GM21529 (cell line): Measurements from ENCODE around the gene COL27A1.

Experiments
- ATAC-seq: cut with Tn5 transposase; IDR thresholded peaks from one replicate; pipeline ENCODE4 v1.9.1; 2021; ENCODE audit not compliant: unreplicated experiment

The COL27A1 gene

GRCh38 chr9:114221706-114222465 is 66.5 kb downstream of the COL27A1 start:
- ATAC-seq: no peak

- ATAC-seq: no peak
These were observed 68.4 kb downstream of the COL27A1 start for GRCh38 chr9:114223564-114224246.

GRCh38 chr9:114224247-114224610 is 68.9 kb downstream of the COL27A1 start:
- no peak for ATAC-seq

- no peak for ATAC-seq
These were observed 70.3 kb downstream of the COL27A1 start for GRCh38 chr9:114225561-114226212.

GRCh38 chr9:114226246-114227055 is 71.1 kb downstream of the COL27A1 start:
- no peak for ATAC-seq

GRCh38 chr9:114227288-114228015 is 72.1 kb downstream of the COL27A1 start:
- no peak for ATAC-seq

GRCh38 chr9:114228016-114228808 is 72.9 kb downstream of the COL27A1 start:
- ATAC-seq: no peak

GRCh38 chr9:114229295-114229694 is 74.0 kb downstream of the COL27A1 start:
- no peak for ATAC-seq

GRCh38 chr9:114230068-114230467 is 74.7 kb downstream of the COL27A1 start:
- no peak for ATAC-seq

GRCh38 chr9:114231273-114231672 is 75.9 kb downstream of the COL27A1 start:
- ATAC-seq: no peak

- no peak for ATAC-seq
These were observed 76.5 kb downstream of the COL27A1 start for GRCh38 chr9:114231719-114232449.

- no peak for ATAC-seq
These were observed 78.3 kb downstream of the COL27A1 start for GRCh38 chr9:114233491-114234185.

- no peak for ATAC-seq
These were observed 79.8 kb downstream of the COL27A1 start for GRCh38 chr9:114235033-114235661.

GRCh38 chr9:114236391-114237138 is 81.2 kb downstream of the COL27A1 start:
- ATAC-seq: no peak

GRCh38 chr9:114237247-114237646 is 81.9 kb downstream of the COL27A1 start:
- ATAC-seq: no peak

GRCh38 chr9:114237781-114238180 is 82.4 kb downstream of the COL27A1 start:
- ATAC-seq: no peak

GRCh38 chr9:114238472-114238871 is 83.1 kb downstream of the COL27A1 start:
- ATAC-seq: no peak
